Measurements from ENCODE around the gene GSTA4.

GSTA4 gene

DNA sequence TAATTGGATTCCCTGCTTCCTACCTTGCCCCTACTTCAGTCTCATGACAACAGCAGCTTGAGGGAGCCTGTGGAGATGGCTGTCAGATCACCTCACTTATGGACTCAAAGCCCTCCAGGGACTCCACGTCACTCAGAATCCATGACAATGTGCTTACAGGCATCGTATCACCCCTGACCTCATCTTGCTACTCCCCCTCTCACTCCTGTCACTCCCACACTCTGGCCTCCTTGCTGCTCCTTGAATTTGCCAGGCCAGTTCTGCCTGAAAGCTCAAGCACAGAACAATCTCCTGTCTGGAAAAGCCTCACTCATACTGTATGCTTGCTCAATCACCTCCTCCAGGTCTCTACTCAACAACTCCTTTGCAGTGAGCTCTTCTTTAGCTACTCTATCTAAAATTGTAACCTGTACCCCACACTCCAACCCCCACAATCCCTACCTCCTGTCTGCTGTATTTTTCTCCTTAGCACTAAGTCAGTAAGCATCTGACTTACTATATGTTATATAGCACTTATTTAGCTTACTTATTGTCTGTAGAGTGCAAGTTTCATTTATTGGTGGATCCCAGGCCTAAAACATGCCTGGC, 10.7 kb upstream of the GSTA4 start:
- Mint-ChIP-seq H3K36me3 (ENCODE audit: low read depth) (peaks cover 63% of the 10 kb centered on the region), H3K4me3 (no peak overlapping the region), H3K27ac (no peak overlapping the region), H3K9me3 (no peaks in the 10 kb centered on the region), H3K4me1 (ENCODE audit: low read depth) (no peaks in the 10 kb centered on the region), H3K27me3 (no peaks in the 10 kb centered on the region)
- intact Hi-C loops (cut with micrococcal nuclease): no loop called here

DNA sequence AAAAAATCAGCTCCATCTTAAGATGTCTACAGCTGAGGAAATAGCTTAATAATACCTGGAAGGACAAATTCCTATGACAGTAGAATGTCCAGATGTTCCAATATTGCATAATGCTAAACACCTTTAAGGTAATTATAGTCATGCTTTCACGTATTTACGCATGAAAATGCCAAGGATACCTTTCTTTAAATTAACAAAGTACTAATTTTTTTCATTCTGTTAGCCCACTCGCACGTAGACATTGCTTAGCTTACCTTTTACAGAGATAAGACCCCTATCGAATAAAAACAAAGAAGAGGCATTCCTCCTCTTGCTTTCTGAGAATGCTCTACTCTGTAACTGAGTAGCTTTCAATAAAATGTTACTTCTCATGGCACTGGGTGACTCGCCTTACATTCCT, 4.4 kb upstream of the GSTA4 start:
- no peak overlapping the region for H3K4me3 Mint-ChIP-seq
- peaks cover 28% of the 10 kb centered on the region for H3K4me1 Mint-ChIP-seq (ENCODE audit: low read depth)
- H3K27ac Mint-ChIP-seq: no peak overlapping the region
- peaks cover 16% of the 10 kb centered on the region for H3K36me3 Mint-ChIP-seq (ENCODE audit: low read depth)
- intact Hi-C loops (cut with micrococcal nuclease): loop anchor here (10.0 kb wide), 1 partner anchor 315 kb away; no protein-coding TSS in a partner anchor
- H3K27me3 Mint-ChIP-seq: peaks cover 8% of the 10 kb centered on the region
- no peaks in the 10 kb centered on the region for H3K9me3 Mint-ChIP-seq

DNA sequence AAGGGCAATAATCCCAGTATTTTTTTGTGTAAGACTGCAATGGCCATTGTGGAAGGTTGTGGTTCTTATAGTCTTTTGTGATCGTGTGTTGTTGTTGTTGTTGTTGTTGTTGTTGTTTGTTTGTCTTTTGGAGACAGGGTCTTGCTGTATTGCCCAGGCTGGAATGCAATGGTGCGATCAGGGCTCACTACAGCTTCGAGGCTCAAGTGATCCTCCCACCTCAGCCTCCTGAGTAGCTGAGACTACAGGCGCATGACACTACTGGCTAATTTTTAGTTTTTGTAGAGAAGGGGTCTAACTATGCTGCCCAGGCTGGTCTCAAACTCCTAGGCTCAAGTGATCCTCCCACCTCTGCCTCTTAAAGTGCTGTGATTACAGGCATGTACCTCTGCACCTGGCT, 3.5 kb upstream of the GSTA4 start:
- intact Hi-C loops (cut with micrococcal nuclease): loop anchor here (10.0 kb wide), 1 partner anchor 314 kb away; no protein-coding TSS in a partner anchor
- Mint-ChIP-seq H3K4me1 (ENCODE audit: low read depth) (peaks cover 31% of the 10 kb centered on the region), H3K4me3 (no peak overlapping the region)

DNA sequence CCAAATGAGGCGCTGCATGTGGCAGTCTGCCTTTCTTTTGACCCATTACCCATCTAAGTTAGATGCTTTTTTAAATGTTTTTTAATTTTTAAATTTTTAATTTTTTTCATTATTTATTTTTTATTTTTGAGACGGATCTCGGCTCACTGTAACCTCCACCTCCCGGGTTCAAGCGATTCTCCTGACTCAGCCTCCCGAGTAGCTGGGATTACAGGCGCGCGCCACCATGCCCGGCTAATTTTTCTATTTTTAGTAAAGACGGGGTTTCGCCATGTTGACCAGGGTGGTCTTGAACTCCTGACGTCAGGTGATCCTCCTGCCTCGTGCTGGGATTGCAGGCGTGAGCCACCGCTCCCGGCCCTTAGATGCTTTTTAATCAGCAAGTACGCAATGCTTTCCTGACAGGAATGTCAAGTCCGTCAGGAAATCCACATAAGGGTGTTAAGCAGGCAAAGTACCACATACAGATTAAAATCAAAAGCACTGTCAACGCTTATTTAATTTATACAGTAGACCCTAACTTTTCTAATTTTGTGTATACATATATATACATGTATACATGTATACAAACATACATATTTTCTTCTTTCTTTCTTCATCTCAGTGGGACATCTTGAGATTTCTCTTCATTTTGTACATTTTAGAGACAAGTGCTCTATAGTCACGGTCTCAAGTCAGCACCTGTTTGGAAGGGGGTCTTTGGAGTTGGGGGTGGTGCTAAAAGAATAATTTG, 995 bp upstream of the GSTA4 start:
- H3K27me3 Mint-ChIP-seq: peaks cover 25% of the 10 kb centered on the region
- peak overlapping the region; percentile 79 for H3K27ac Mint-ChIP-seq
- H3K4me3 Mint-ChIP-seq: peak overlapping the region; percentile 85
- H3K36me3 Mint-ChIP-seq (ENCODE audit: low read depth): peaks cover 7% of the 10 kb centered on the region
- peaks cover 31% of the 10 kb centered on the region for H3K4me1 Mint-ChIP-seq (ENCODE audit: low read depth)
- H3K9me3 Mint-ChIP-seq: no peaks in the 10 kb centered on the region
- intact Hi-C loops (cut with micrococcal nuclease): loop anchor here (1.0 to 10.0 kb wide), 2 partner anchors 69 to 311 kb away; partner anchors contain the start of gene FBXO9

More for the DNA sequence above, 3.5 kb upstream of the GSTA4 start:
- Mint-ChIP-seq H3K9me3 (no peaks in the 10 kb centered on the region), H3K27me3 (peaks cover 16% of the 10 kb centered on the region), H3K36me3 (ENCODE audit: low read depth) (peaks cover 10% of the 10 kb centered on the region), H3K27ac (no peak overlapping the region)

DNA sequence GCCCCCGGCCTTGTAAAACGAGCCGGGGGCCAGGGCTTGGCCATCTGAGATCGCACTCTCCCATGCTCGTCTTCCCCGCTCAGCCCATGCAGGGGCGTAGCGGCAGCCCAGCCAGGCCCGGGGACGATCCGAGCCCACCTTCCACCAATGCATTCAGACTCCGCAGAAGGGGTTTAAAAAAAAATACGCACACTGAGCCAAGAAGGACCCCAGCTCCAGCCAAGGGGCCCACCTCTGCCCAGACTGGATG, 320 bp downstream of the GSTA4 start:
- H3K27ac Mint-ChIP-seq: peak overlapping the region; percentile 79
- H3K9me3 Mint-ChIP-seq: no peaks in the 10 kb centered on the region
- H3K4me3 Mint-ChIP-seq: peak overlapping the region; percentile 85
- intact Hi-C loops (cut with micrococcal nuclease): loop anchor here (1.0 to 10.0 kb wide), 2 partner anchors 71 to 310 kb away; partner anchors contain the start of gene FBXO9
- peaks cover 32% of the 10 kb centered on the region for H3K27me3 Mint-ChIP-seq
- H3K4me1 Mint-ChIP-seq (ENCODE audit: low read depth): peaks cover 31% of the 10 kb centered on the region
- H3K36me3 Mint-ChIP-seq (ENCODE audit: low read depth): peaks cover 7% of the 10 kb centered on the region

DNA sequence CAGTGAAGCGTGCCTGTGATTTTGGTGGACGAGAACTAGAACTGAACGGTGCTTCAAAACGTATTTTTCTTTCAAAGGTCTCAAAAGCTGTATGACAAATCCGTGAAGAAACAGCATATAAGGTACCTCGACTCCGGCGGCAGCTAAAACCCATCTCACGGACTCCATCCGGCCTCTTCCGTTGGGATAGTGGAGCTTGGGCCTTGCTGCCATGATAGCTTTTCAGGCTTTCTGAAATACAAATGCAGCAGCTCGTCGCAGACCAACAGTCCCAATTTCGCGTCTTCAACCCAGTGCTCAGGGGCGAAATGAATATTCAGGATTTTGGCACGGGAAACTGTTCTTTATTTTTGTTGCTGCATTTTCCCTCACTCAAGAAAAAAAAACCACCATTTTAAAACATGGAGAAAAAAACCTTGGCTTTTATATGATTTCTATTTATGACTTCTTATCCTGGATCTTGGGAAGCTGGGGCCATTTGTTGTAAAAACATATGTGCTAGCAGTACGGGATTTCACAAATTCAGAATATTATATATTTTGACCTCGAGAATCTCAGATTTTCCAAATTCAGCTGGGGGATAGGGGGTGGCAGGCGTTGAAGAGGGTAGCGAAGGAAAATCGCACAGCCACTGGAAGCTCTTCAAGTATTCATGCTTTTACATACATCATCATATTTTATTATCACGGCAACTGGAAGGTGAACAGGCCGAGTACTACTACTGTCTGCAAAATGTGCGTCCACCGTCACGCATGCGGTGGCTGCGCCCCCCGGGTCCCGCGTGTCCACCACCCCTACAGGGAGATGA, 849 bp downstream of the GSTA4 start:
- peak overlapping the region; percentile 85 for H3K4me3 Mint-ChIP-seq
- intact Hi-C loops (cut with micrococcal nuclease): loop anchor here (10.0 kb wide), 1 partner anchor 309 kb away; no protein-coding TSS in a partner anchor
- H3K4me1 Mint-ChIP-seq (ENCODE audit: low read depth): peaks cover 31% of the 10 kb centered on the region
- peak overlapping the region; percentile 79 for H3K27ac Mint-ChIP-seq
- H3K36me3 Mint-ChIP-seq (ENCODE audit: low read depth): peaks cover 7% of the 10 kb centered on the region
- H3K27me3 Mint-ChIP-seq: peaks cover 32% of the 10 kb centered on the region
- no peaks in the 10 kb centered on the region for H3K9me3 Mint-ChIP-seq

DNA sequence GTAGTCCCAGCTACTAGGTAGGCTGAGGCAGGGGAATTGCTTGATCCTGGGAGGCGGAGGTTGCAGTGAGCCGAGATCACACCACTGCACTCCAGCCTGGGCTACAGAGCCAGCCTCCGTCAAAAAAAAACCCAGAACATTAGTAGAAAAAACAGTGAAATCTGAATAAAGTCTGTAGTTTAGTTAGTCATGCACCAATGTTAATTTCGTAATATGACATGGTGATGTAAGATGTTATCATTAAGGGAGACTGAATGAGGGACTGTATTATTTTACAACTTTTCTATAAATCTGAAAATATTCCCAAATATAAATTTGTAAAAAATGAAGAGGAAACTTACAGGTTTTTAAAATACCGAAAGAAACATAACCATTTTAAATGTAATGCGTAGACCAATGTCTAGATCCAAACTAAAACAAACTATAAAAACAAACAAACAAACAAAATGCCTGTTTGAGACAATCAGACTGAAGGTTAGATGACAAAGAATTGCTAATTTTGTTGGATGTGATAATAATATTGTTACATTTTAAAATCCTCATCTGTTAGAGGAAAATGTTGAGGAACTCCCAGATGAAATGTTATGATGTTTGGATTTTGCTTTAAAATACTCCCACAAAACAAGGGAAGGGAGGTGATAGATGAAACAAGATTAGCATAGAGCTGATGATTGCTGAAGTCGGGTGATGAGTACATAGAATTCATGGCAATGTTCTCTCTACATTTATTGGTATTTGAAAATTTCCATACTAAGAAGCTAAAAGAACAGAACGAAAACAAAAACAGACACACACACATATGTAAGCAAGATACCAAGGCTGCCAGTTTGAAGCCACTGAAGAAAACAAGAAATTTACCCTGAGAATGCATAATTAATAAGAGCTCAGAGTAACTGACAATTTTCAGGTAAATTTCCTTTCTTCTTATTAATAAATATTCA, 1.8 kb downstream of the GSTA4 start:
- H3K9me3 Mint-ChIP-seq: no peaks in the 10 kb centered on the region
- H3K4me1 Mint-ChIP-seq (ENCODE audit: low read depth): peaks cover 31% of the 10 kb centered on the region
- intact Hi-C loops (cut with micrococcal nuclease): loop anchor here (10.0 kb wide), 1 partner anchor 308 kb away; no protein-coding TSS in a partner anchor
- H3K27ac Mint-ChIP-seq: no peak overlapping the region
- no peak overlapping the region for H3K4me3 Mint-ChIP-seq
- peaks cover 29% of the 10 kb centered on the region for H3K27me3 Mint-ChIP-seq
- H3K36me3 Mint-ChIP-seq (ENCODE audit: low read depth): peaks cover 7% of the 10 kb centered on the region

DNA sequence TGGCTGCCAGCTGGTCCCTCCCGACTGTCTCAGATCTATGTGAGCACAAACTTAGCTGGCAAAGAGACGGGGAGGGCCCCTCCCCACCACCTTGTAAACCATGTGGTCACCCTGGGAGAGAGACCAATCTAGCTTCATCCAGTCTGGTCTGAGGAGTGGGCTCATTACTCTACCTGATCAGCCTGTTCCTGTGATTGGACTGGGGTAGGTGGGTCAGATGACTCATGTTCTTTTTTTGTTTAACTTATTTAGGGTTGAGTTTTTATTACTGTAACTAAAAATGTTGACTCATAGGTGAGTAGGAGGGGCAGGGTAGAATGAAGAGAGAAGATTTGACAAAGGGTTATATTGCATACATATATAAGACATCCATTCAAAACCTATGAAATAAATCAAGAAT, 4.7 kb downstream of the GSTA4 start:
- peaks cover 7% of the 10 kb centered on the region for H3K36me3 Mint-ChIP-seq (ENCODE audit: low read depth)
- H3K27me3 Mint-ChIP-seq: peaks cover 37% of the 10 kb centered on the region
- H3K4me1 Mint-ChIP-seq (ENCODE audit: low read depth): peaks cover 11% of the 10 kb centered on the region
- intact Hi-C loops (cut with micrococcal nuclease): loop anchor here (10.0 kb wide), 1 partner anchor 306 kb away; no protein-coding TSS in a partner anchor
- no peaks in the 10 kb centered on the region for H3K9me3 Mint-ChIP-seq
- no peak overlapping the region for H3K27ac Mint-ChIP-seq
- no peak overlapping the region for H3K4me3 Mint-ChIP-seq

DNA sequence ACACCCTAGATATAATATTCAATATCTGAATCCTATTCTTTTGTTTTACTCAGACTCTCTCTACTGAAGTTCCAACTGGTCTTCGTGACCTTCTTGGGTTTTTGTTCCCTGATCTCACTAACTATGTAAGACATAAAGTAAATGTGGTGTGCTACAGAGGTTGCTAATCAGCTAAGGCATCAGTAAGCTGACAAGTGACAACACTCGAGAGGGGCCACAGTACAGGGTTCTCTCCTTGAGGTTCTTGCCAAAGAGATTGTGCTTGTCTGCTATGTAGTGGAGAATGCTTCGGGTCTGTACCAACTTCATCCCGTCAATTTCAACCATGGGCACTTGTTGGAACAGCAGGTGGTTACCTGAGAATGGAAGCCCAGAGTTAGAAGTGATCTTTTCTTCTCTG, 9.9 kb downstream of the GSTA4 start:
- Mint-ChIP-seq H3K36me3 (ENCODE audit: low read depth) (no peaks in the 10 kb centered on the region), H3K9me3 (no peaks in the 10 kb centered on the region), H3K4me3 (no peak overlapping the region), H3K4me1 (ENCODE audit: low read depth) (peaks cover 15% of the 10 kb centered on the region), H3K27me3 (peaks cover 13% of the 10 kb centered on the region), H3K27ac (no peak overlapping the region)
- intact Hi-C loops (cut with micrococcal nuclease): no loop called here

DNA sequence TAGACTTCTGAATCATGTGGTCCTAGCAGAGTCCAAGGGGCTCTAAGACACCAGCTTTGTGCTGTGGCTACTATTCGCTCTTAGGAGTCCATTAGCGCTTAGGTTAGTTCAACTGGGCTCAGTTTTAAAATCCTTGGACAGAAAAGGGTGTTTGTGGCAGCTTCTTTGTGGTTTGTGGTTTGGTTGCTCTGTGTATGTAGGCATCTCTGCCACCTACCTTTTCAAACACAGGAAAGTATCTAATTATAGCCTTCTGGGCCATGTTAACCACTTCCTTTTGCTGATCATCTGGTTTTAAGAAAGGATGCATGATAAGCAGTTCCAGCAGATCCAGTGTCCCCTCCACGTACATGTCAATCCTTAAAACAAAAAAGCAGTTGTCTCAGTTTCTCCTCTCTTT, 10.8 kb downstream of the GSTA4 start:
- Mint-ChIP-seq H3K4me1 (ENCODE audit: low read depth) (peaks cover 15% of the 10 kb centered on the region), H3K4me3 (no peak overlapping the region), H3K9me3 (no peaks in the 10 kb centered on the region), H3K27me3 (peaks cover 11% of the 10 kb centered on the region), H3K27ac (no peak overlapping the region), H3K36me3 (ENCODE audit: low read depth) (no peaks in the 10 kb centered on the region)
- intact Hi-C loops (cut with micrococcal nuclease): no loop called here

DNA sequence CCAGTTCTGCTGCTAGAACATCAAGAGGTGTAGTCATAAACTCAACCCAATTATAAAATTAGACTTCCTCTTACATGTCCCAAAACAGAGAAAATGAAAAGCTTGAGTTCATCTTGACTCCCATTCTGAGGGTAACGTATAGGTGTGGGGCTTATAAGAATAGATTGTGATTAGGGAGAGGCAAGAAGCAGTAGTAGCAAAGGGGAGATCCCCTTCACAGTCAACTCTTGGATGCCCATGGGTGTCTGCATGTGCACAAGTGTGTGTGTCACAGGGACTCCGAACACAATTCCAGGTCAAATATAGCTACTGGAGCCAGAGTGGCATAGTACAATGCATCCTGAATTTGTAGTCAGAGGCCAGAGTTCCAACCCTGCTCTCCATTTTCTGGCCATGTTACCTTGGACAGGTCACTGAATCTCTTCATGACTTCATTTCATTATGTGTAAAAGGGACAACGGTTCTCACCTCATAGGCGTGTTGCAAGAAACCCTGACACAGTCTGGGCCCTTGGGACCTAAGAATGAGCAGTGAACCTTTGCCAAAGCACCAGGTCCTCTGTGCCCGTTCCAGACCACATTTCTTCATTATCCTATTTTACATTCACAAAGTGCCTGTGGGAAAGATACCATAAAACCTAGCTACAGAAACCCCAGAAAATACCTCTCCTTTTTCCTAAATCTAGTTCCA, 11.8 kb downstream of the GSTA4 start:
- Mint-ChIP-seq H3K9me3 (no peaks in the 10 kb centered on the region), H3K27ac (no peak overlapping the region), H3K36me3 (ENCODE audit: low read depth) (no peaks in the 10 kb centered on the region), H3K27me3 (peaks cover 13% of the 10 kb centered on the region), H3K4me1 (ENCODE audit: low read depth) (peaks cover 15% of the 10 kb centered on the region), H3K4me3 (no peak overlapping the region)
- intact Hi-C loops (cut with micrococcal nuclease): no loop called here

DNA sequence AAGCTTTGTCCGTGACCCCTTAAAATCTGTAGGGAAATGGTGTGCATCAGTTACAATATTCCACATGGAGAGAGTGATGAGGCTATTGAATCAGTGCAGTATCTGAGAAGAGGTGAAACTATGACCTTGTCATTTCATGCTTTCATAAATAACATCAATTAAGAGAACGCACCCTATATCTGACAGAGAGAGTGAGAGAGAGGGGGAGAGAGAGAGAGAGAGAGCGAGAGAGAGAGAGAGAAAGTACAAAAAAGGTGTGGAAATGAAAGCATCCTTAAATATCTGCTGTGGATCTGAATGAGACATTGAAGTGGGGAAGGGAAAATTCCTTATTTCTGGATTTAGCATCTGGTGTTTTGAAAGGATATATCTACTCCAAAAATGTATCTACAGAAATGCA, 12.4 kb downstream of the GSTA4 start:
- H3K27me3 Mint-ChIP-seq: peaks cover 9% of the 10 kb centered on the region
- H3K9me3 Mint-ChIP-seq: no peaks in the 10 kb centered on the region
- no peaks in the 10 kb centered on the region for H3K36me3 Mint-ChIP-seq (ENCODE audit: low read depth)
- intact Hi-C loops (cut with micrococcal nuclease): no loop called here
- no peak overlapping the region for H3K27ac Mint-ChIP-seq
- no peak overlapping the region for H3K4me3 Mint-ChIP-seq
- H3K4me1 Mint-ChIP-seq (ENCODE audit: low read depth): peaks cover 15% of the 10 kb centered on the region

All from dendritic cell treated with granulocyte-macrophage colony-stimulating factor and Interleukin-4, amounts not matched to agents 40 ng/mL and 50 ng/mL, for 4 days (primary cell).